Epidermal melanocyte (primary cell): ENCODE results near the gene CTRB2.
A peak's percentile ranks its signal among the peaks of the same experiment; 100 is the strongest.
"Not testable (repeated sequence)": the region's sequence is repeated elsewhere in the genome, so short reads cannot be mapped to it uniquely, and the experiment has no call there.

ENCODE experiments used
- DNase-seq: peaks from one replicate; pipeline ENCODE4 v3.0.0; 2011; ENCODE audit warnings: low spot score; ENCODE audit not compliant: insufficient read length

CTRB2 gene

GRCh38 chr16:75242436-75243078, 35.6 kb upstream of the CTRB2 start:
- not testable (repeated sequence) for DNase-seq

- no peak for DNase-seq
These were observed 35.0 kb upstream of the CTRB2 start for GRCh38 chr16:75241955-75242354.

- no peak for DNase-seq
These were observed 34.5 kb upstream of the CTRB2 start for GRCh38 chr16:75241412-75241811.

GRCh38 chr16:75240633-75241032, 33.7 kb upstream of the CTRB2 start:
- DNase-seq = not testable (repeated sequence)

DNA sequence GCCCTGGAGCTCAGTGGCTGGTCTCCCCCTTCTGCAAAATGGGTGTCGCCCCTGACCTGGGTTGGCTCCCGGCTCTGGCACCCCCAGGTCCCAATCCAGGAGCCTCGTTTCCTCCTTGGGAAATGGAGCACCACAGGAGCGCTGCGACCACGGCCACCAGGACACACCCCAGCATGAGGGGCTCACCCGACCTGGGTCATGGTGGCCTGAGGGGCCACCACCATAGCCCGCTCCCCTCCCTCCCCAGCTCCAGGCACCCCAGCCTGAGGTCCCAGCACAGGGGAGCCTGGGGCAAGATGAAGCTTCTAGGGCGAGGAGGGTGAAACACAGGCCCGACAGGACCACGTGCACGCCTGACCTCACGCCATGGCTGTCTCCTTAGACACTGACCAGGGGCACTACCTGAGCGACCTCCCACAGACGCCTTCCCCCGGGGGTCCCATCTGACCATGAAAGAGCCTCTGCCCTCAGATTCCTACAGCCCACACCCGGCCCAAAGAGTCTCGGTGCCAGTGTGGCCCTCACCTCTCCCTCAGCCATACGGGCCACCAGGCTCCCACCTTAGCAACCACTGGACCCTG, 32.7 kb upstream of the CTRB2 start:
- no peak for DNase-seq

DNA sequence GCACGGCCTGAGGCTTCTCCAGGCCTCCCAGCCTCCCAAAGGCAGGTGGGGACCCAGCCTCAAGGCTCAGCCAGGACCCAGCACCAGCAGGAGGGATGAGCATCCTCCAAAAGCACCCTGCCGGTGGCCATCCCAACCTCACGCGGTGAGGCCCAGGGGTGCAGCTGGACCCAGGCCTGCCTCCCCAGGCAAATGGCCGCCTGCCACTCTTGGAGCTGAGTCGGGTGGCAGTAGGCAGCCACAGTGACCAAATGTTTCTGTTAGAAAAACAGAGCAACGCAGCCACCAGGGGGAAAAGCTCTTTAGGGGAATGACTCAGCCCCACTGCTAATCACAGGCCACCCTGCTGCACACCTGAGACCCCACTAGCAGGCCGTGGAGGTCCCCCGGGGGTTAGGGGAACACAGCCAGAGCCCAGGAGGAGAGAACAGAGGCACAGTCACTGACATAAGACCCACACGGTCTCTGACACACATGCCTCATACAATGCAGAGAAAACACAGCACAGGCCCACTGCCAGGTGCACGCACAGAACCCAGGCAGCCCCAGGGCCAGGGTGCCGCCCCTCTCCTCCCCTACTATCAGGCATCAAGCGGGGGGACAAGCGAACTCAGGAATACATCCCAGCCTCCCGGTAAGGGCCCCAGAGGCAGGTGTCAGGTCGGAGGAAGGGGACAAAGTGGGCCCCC, 32.0 kb upstream of the CTRB2 start:
- no peak for DNase-seq

DNA sequence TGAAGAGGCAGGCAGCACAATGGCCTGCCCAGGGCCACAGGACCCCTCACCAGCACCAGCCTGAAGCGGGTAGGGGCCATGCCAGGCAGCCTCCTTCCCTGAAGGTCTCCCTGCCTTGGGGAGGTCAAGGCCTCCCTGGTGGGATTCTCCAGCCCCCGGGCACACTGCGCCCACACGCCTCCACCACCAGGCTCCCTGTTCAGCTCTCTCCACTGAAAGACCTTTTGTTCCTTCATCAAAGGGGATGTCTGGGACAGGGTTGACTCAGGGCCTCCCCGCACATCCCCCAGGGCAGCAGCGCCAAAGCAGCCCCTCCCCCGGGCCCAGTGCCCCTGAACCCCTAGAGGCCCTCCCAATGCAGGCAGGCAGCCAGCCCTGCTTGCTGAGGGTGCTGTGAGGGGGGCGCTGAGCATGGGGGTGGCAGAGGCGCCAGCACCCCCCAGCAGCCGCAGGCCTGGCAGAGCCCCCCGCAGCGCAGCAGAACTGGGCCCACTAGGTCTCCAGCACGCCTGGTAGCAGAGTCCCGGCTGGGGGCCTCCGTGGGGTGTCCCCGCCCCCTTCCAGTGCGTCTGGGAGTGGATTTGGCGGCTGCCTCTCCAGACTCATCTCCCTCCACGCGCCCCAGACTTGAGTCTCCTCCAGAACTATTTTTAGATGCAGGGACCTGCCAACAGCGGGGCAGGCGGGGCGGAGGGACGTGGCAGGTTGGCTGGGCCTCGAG, 31.3 kb upstream of the CTRB2 start:
- peak; percentile 87 for DNase-seq

- no peak for DNase-seq
These were observed 30.6 kb upstream of the CTRB2 start for GRCh38 chr16:75237398-75238131.

DNA sequence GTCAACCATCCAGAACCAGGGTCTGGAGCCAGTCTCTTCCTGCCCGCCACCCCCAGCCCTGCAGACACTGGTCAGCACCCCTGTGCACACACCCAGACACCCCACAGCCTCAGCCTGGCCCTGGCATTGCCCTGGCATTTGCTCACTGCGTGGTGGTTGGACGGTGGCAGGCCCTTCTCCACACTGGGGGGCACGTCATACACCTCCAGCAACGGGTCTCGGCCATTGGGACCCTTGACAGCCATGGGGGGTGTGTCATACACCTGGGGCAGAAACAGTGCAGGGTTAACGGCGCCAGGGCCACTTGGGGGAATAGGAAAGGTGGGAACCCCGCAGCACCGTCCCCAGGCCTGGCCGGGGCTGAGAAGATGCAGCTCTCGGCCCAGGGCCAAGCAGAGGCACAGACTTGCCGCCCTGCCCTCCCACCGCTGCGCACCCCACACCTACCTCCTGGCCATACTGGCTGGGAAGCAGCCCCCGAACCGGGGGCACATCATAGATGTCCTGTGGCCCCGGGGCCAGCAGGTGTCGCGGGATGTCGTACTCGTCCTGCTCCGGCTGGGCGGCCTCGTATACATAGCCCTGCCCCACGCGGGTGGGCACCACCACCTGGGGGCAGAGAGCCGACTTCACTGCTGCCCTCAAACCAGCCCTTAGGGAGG, 29.9 kb upstream of the CTRB2 start:
- no peak for DNase-seq

DNA sequence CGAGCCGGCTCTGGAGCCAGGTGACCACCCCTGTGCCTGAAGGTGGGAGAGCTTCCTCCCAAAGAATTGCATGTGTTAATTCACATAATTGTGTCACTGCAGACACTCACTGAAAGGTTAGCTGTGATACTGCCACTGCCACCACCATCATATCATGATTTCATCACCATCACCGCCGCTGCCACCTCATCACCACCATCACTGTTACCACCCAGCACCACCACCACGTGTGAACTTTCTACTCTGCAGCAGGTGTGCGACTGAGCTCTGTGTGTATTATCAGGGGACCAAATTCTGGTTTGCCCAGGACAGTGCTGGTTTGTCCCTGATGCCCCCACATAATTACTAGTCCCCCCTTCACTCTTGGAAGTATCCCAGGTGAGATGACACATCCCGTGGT, 29.3 kb upstream of the CTRB2 start:
- DNase-seq = no peak

DNA sequence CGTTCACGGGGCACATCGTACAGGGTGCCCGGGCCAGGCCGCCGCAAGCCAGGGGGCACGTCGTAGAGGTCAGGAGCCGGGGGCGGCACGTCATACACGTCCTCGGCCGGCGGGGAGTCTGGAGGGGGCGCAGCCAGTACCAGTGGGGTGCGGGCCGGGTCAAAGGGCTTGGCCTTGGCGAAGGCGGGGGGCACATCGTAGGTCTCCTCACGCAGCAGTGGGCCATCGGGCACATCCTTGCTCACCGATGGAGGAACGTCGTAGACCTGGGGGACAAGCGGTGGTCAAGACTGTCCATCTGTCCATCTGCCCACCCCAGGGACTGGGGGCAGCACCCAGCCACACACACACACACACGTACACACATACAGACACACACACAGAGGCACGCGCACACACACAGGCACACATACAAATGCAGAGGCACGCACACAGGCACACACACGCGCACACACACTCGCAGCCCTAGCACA, 28.8 kb upstream of the CTRB2 start:
- DNase-seq = no peak

DNA sequence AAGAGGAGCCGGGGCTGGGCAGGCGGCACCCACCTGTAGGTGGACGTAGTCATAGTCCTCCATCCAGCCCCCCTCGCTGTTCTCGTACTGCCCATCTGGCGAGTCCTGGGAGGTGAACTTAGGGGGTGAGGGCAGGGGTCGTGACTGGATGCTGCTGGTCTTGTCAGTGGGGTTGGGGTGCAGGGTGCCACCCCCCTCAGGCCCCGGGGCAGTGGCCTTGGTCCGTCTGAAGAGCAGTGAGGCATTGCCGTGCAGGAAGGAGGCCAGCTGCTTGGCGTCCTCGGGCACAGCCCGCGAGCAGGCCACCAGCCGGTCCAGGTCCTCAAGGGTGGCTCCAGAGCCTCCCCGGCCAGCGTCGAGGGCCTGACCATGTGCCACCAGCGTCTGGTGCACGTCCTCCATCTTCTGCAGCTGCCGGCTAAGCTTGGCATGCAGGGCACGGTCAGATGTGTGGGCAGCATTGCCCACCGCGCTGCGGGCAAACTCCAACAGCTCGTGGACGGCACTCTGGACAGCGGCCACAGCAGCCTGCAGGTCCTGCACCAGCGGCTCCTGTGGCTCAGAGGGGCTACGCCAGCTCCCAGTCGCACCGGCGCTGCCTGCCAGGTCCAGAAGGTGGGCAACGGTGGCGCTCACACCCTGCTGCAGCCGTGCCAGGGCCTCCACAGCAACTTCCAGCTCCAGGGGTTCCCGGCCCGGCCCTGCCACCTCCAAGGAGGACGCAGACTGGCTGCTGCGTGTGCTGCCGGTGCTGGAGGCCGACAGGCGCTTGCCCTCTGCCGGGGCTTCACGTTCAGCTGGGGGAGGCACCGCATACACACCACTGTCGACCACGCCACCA, 28.1 kb upstream of the CTRB2 start:
- no peak for DNase-seq

GRCh38 chr16:75233611-75233938, 26.6 kb upstream of the CTRB2 start:
- DNase-seq = no peak

DNA sequence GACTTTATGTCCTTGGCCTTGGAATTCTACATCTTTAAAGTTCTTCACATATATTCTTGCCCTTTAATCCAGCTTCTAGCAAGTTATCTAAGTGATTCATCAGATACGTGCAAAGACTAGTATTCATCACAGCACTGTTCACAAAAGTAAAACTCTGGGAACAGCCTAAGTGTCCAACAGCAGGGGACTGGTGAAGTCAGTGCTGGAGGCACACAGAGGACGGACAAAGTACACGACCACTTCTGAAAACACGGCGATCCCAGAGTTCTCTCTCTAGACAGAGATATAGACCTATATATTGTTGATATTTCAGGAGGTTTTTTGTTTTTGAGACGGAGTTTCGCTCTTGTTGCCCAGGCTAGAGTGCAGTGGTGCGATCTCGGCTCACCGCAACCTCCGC, 24.6 kb upstream of the CTRB2 start:
- no peak for DNase-seq

GRCh38 chr16:75230471-75231110, 23.6 kb upstream of the CTRB2 start:
- DNase-seq = no peak

DNA sequence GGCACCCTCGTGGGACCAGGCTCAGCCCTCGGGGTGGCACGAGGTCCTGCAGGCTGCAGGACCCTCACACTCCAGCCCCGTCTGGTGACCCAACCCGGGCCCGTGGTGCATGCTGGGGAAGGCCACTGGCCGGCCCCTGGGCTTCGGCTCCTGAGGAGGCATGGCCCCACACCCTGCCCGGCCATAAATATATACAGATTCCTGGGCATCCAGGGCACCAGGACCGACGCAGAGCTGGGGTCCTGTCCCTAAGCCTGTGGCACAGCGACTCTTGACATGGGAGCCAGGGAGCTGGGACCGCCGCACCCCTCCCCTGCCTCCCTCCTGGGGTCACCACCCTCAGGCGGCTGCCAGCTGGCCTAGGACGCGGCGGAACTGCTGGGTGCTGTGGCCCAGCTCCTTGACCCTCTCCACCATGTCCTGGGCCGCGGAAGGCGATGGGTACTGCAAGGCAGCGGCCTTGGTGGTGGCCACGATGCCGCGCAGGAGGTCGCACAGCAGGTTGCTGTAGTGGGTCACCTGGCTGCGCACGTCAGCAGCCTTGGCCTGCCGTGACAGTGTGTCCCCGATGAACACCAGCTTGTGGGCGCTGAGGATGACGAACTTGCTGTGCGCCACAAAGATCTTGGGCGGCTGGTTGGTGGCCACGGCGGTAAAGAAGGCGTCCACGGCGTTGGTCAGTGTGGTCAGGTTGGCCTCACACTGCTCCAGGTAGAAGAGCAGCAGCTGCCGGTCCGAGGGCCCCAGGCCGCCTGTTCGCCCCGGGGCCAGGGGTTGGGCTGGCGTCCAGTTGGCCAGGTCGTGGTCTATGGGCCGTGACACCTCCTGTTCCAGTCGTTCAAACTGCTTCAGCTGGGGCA, 22.4 kb upstream of the CTRB2 start:
- no peak for DNase-seq

- no peak for DNase-seq
These were observed 21.4 kb upstream of the CTRB2 start for GRCh38 chr16:75228143-75228976.
